HG02885 (cell line): ENCODE results near the gene CCDC13.

Source experiments
- ATAC-seq: cut with Tn5 transposase; IDR thresholded peaks from one replicate; pipeline ENCODE4 v1.9.1; 2021; ENCODE audit warnings: mild to moderate bottlenecking; ENCODE audit not compliant: unreplicated experiment, poor library complexity

Gene CCDC13

GRCh38 chr3:42735019-42735418 is 38.0 kb downstream of the CCDC13 start:
- no peak for ATAC-seq

- no peak for ATAC-seq
Measured at GRCh38 chr3:42734263-42734860, 38.7 kb downstream of the CCDC13 start.

GRCh38 chr3:42733501-42734262 is 39.4 kb downstream of the CCDC13 start:
- no peak for ATAC-seq

GRCh38 chr3:42732829-42733459 is 40.1 kb downstream of the CCDC13 start:
- no peak for ATAC-seq

- ATAC-seq, result no peak
Measured at GRCh38 chr3:42732196-42732828, 40.7 kb downstream of the CCDC13 start.

GRCh38 chr3:42731476-42732195 is 41.4 kb downstream of the CCDC13 start:
- ATAC-seq, result no peak

GRCh38 chr3:42730706-42731420 is 42.2 kb downstream of the CCDC13 start:
- ATAC-seq, result no peak

- no peak for ATAC-seq
Measured at GRCh38 chr3:42730294-42730693, 42.8 kb downstream of the CCDC13 start.

- ATAC-seq, result no peak
Measured at GRCh38 chr3:42729404-42730145, 43.5 kb downstream of the CCDC13 start.

- ATAC-seq, result no peak
Measured at GRCh38 chr3:42728668-42729364, 44.2 kb downstream of the CCDC13 start.

GRCh38 chr3:42728056-42728455 is 45.0 kb downstream of the CCDC13 start:
- ATAC-seq, result no peak

- ATAC-seq, result no peak
Measured at GRCh38 chr3:42725454-42725853, 47.6 kb downstream of the CCDC13 start.

- ATAC-seq, result no peak
Measured at GRCh38 chr3:42723219-42723618, 49.8 kb downstream of the CCDC13 start.
